ENCODE results near the gene ZNF598. TPM values are rescaled to one million over a fixed set of nuclear protein-coding genes. Genes with fewer than 3 reads are reported as not detected.
"Not testable (repeated sequence)": the region's sequence is repeated elsewhere in the genome, so short reads cannot be mapped to it uniquely, and the experiment has no call there.

ZNF598 gene
- total and polyA plus RNA-seq, 3 donors from 2014 or later: 46.3 to 94.6 (median 80.4) TPM

DNA sequence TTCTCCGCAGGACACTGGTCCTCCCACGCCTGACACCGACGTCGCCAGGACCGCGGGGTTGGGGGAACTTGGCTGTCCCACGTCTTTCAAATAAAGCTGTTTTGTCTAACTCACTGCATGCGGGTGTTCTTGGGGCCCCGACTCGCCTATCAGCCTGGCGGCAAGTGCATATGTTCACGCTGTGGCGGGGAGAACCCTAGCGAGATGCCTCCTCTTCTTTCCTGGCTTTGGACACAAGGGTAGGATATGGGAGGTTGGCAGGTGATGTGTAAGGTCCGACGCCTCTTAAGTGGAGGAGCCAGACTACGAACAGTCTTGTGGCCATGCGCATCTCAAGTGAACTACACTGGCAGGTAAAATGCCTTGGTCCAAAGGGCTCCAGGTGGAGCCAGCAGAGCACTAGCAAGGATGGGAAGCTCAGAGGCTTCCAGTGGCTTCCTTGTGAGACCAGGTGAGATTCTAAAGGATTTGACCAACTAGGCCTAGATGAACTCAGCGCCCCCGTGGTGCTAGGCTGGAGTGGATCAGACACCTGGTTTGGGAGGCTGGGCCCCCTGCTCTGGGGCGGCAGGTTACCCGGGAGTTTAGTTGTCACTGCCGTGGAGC, 44.1 kb downstream of the ZNF598 start:
- no peak for TF ChIP-seq POLR2A (IDR thresholded peaks at IDR 0.05)
- Histone ChIP-seq H3K27ac (peak overlapping the region; percentile 86 to 97), H3K4me3 (peak overlapping the region; percentile 64 to 96), H3K9me3 (no peaks in the 10 kb centered on the region), H3K4me1 (peaks cover 13% of the 10 kb centered on the region), H3K36me3 (ENCODE audit: low read depth, missing control alignments) (no peaks in the 10 kb centered on the region), H3K27me3 (no peaks in the 10 kb centered on the region)
- intact Hi-C loops (cut with DNase I; ENCODE audit: low total_unique reads): no loop called here
- DNase-seq: no peak
- 18 to 19% methylated on average over 24 of the region's 24 CpGs for WGBS, 2 donors

DNA sequence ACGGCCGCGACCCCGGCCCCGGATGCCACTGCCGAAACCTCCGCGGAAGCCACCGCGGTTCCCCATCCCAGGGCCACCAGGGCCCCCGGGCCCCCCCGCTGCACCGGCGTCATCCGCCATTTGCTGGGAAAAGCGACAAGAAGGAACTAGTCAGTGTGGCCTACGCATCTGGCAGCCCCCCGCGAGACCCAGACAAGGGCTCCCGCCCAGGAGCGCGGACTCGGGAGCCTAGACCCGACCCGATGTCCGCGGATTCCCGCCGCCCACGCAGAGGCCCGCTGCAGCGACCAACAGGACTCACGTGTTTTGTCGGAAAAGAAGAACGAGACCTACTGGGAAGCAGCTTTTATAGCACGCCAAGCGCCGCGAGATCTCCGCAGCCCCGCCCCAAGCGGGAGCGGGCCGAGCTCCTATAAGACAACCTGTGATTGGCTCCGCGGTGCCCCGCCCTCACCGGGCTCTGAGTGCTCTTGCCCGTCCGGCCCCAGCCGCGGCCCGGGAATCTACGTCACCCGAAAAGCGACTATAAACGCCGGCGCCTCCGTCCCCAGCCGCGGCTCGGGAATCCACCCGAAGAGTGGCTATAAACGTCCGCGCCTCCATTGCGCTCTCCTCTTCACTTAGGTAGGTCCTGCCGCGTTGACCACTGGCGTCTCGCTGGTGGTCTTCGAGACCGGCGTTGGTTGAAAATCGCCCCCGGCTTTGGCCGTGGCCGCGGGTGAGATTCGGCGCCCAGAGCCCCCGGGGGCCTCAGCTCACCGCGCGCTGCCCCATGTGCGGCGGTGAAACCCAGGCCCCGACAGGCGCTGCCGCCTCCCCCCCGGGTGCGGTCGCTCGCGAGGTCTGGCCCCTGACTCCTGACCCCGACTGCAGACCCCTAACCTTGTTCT, 44.9 kb downstream of the ZNF598 start, which contains the start of gene RPS2:
RPS2 (minus strand) TSS at position 321 of the 890 bp plus-strand sequence; CDS start at position 120, 201 bp downstream.
- 0 to 1% methylated on average over 35 to 93 of the region's 97 CpGs for WGBS, 2 donors
- intact Hi-C loops (cut with DNase I; ENCODE audit: low total_unique reads): no loop called here
- peak within 1 kb of the TSS; percentile 86 to 97 for H3K27ac ChIP-seq
- peak within 1 kb of the TSS; percentile 64 to 96 for H3K4me3 ChIP-seq
- no peaks in the 10 kb centered on the region for H3K36me3 ChIP-seq (ENCODE audit: low read depth, missing control alignments)
- peak; percentile 100 for DNase-seq
- no peaks in the 10 kb centered on the region for H3K27me3 ChIP-seq
- TF ChIP-seq, protein P1, sequence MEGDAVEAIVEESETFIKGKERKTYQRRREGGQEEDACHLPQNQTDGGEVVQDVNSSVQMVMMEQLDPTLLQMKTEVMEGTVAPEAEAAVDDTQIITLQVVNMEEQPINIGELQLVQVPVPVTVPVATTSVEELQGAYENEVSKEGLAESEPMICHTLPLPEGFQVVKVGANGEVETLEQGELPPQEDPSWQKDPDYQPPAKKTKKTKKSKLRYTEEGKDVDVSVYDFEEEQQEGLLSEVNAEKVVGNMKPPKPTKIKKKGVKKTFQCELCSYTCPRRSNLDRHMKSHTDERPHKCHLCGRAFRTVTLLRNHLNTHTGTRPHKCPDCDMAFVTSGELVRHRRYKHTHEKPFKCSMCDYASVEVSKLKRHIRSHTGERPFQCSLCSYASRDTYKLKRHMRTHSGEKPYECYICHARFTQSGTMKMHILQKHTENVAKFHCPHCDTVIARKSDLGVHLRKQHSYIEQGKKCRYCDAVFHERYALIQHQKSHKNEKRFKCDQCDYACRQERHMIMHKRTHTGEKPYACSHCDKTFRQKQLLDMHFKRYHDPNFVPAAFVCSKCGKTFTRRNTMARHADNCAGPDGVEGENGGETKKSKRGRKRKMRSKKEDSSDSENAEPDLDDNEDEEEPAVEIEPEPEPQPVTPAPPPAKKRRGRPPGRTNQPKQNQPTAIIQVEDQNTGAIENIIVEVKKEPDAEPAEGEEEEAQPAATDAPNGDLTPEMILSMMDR (IDR thresholded peaks at IDR 0.05): no peak
- no peak for TF ChIP-seq POLR2A (IDR thresholded peaks at IDR 0.05)
- H3K4me1 ChIP-seq: peaks cover 20% of the 10 kb centered on the region
- no peaks in the 10 kb centered on the region for H3K9me3 ChIP-seq

DNA sequence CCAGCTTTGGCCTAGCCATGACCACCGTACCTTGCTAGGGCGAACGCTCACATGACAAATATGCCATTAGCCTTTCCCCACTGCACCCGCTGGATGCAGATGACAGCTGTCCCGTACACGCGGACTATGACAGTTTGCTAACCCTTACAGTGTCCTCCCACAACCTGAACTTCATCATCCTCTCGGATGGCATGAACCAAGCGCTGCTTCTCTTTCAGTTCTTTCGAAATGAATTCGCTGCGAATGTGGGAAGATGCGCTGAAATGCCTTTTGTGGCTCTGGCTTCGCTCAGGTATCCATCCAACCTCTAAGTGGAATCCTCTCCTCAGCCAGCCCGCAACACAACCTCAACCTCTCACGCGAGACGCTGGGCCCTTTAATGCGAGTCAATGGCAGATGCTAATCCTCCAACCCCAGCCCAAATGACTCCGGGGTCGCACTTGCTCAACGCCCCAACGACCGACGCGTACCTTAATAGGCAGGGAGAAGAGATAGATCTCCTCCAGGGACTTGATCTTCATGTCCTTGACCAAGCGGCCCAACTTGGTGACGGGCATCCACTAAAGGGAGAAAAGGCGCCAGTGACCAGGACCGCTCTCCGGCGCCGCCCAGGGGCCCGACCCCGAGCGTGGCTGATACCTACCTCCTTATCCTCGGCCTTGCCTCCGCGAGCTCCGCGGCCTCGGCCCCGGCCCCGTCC, 45.7 kb downstream of the ZNF598 start:
- H3K4me3 ChIP-seq: peak overlapping the region; percentile 64 to 96
- intact Hi-C loops (cut with DNase I; ENCODE audit: low total_unique reads): no loop called here
- DNase-seq: no peak
- peaks cover 22% of the 10 kb centered on the region for H3K4me1 ChIP-seq
- no peaks in the 10 kb centered on the region for H3K36me3 ChIP-seq (ENCODE audit: low read depth, missing control alignments)
- 10 to 15% methylated on average over 16 to 44 of the region's 44 CpGs for WGBS, 2 donors
- H3K27me3 ChIP-seq: no peaks in the 10 kb centered on the region
- peak overlapping the region; percentile 86 to 97 for H3K27ac ChIP-seq
- no peaks in the 10 kb centered on the region for H3K9me3 ChIP-seq
- TF ChIP-seq POLR2A (IDR thresholded peaks at IDR 0.05): no peak
- TF ChIP-seq, protein P1 (IDR thresholded peaks at IDR 0.05): no peak

DNA sequence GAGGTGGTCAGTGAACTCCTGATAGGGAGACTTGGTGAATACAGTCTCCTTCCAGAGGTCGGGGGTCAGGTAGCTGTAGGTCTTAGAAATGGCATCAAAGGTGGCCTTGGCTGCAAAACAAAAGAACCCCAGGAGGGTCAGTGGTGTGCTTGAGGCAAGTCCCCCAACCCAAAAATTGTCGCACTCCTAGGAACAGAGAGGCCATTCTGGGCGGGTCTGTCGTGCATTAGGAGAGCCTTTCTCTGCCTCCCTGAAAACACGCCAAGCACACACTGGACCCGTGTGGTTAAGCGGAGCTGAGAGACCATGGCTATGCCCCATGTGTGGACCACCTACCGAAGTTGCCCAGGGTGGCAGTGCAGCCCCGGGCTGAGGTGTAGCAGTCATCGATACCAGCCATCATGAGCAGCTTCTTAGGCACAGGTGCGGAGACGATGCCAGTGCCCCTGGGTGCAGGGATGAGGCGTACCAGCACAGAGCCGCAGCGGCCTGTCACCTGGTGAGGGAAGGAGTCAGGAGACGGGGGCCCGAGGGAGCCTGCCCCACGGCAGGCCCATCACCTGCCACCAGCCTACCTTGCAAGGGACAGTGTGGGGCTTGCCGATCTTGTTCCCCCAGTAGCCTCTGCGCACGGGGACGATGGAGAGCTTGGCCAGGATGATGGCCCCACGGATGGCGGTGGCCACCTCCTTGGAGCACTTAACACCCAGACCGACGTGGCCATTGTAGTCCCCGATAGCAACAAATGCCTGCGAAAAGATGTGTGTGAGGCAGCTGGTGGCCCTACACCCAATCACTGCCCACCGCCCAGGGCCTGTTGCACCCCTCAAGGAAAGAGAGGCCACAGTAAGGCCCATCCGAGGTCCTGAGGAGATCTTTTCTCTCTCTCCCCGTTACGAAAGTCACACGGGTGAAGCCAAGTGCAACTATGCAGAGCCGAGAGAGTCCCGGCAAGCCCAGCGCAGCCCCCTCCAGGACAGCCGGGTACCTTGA, 47.2 kb downstream of the ZNF598 start:
- H3K27me3 ChIP-seq; DNase-seq; H3K4me3 ChIP-seq; intact Hi-C loops (cut with DNase I; ENCODE audit: low total_unique reads); H3K27ac ChIP-seq; H3K9me3 ChIP-seq; H3K36me3 ChIP-seq (ENCODE audit: low read depth, missing control alignments): not testable (repeated sequence)
- H3K4me1 ChIP-seq: peaks cover 24% of the 10 kb centered on the region
- WGBS, 2 donors: 90 to 92% methylated on average over 24 to 36 of the region's 37 CpGs

DNA sequence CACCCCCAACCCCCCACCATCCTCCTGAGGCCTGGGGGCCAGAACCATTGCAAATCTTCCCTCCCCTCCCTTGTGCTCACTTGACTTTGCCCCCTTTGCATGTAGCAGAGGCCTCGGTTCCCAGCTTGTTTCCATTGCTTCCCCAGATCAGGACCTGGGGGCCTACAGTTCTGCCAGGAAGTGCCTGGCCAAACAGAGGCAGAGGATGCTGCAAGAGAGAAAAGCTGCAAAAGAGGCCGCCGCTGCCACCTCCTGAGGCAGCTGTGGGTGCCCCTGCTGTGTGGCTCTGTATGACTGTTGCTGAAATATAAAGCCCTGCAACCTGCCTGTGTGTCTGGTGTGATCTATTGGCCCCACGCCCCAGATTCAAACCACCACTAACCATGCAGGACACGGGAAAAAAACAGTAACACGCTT, 48.0 kb downstream of the ZNF598 start:
- Histone ChIP-seq H3K27me3 (no peaks in the 10 kb centered on the region), H3K4me1 (peaks cover 24% of the 10 kb centered on the region), H3K36me3 (ENCODE audit: low read depth, missing control alignments) (no peaks in the 10 kb centered on the region), H3K4me3 (no peak overlapping the region), H3K9me3 (no peaks in the 10 kb centered on the region), H3K27ac (no peak overlapping the region)
- TF ChIP-seq POLR2A (IDR thresholded peaks at IDR 0.05): no peak
- TF ChIP-seq, protein P1 (IDR thresholded peaks at IDR 0.05): no peak
- no peak for DNase-seq
- intact Hi-C loops (cut with DNase I; ENCODE audit: low total_unique reads): no loop called here
- WGBS, 2 donors: 72 to 74% methylated on average over 6 of the region's 6 CpGs

Measured in testis (tissue), 3 donors.